ENCODE measurements around the gene PNPT1.
A peak's percentile ranks its signal among the peaks of the same experiment; 100 is the strongest.
"Not testable (repeated sequence)": the region's sequence is repeated elsewhere in the genome, so short reads cannot be mapped to it uniquely, and the experiment has no call there.

PNPT1 gene

DNA sequence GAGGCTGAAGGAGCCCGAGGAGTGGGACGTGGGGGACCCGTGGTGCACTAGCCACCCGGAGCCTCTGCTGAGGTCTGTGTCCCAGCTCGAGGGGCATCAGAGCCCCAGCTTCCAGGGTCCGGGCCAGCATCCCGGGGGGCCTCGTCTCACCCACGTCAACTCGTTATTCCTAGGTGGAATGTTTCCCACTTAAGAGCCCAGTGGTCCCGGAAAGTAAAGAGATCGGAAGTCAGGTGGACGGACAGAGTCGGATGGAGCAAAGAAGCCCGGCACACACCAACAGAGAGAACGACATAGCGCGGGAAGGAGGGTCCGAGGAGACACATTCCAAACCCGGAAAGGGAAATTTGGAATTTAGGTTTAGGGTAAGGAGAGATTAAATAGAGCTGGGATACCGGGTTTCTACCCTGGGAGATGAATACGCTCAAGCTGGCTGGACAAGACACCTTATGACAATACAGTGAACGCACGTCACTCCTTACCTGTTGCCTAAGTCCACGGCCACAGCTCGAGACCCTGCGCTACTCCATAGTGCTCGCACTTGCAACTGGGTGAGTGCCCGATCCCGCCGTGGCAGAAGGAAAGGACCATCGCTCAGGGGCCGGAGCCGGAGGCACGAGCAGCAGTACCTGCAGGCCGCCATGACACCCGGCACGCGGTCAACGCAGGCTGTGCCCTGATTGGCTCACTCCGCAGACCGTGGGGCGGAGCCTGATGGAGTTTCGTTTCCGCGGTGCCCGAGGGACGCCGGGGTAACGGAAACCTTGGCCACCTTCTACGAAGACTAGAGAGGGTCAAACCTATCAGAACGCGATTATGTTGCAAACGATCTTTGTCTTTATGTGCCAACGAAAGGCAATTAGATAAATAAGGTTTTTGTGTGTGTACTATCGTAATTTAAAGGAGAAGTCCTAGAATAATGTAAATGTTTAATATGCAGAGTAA is at the start of gene PNPT1:
PNPT1 (minus strand) TSS at position 664 of the 945 bp plus-strand sequence; CDS start at position 643, 21 bp downstream.
- peak; percentile 95 to 96 for DNase-seq
- TF ChIP-seq POLR2A (IDR thresholded peaks at IDR 0.05; ENCODE audit: low read length) (peak; percentile 92), GATA1 (IDR thresholded peaks at IDR 0.05; ENCODE audit: low read depth, low read length) (no peak)

- no peak for DNase-seq
- no peak for TF ChIP-seq POLR2A (IDR thresholded peaks at IDR 0.05; ENCODE audit: low read length)
- TF ChIP-seq GATA1 (IDR thresholded peaks at IDR 0.05; ENCODE audit: low read depth, low read length) = no peak
Observed at GRCh38 chr2:55742996-55743395, 49.4 kb upstream of the PNPT1 start.

- DNase-seq = not testable (repeated sequence)
Observed at GRCh38 chr2:55736019-55736536, 42.4 kb upstream of the PNPT1 start.

DNA sequence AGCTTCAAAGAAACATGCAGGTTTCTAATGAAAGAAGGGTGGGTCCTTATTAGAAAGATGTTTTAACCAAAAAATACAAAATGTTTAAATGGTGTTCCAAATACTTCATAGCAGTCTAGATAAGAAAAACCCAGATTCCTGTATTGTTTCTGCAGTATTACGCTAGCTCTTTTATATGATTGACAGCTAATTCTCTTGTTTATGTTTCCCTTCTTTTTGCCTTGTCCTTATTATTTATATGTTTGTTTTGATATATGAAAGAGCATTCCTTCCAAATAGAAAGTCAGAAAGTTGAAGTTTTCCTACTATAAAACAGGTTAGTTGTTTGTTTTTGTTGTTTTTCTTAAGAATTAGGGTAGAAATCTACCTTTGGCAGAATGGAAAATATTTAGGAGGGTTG is 41.1 kb upstream of the PNPT1 start:
- no peak for DNase-seq
- TF ChIP-seq POLR2A (IDR thresholded peaks at IDR 0.05; ENCODE audit: low read length) = no peak
- TF ChIP-seq GATA1 (IDR thresholded peaks at IDR 0.05; ENCODE audit: low read depth, low read length) = no peak

- TF ChIP-seq GATA1 (IDR thresholded peaks at IDR 0.05; ENCODE audit: low read depth, low read length) = no peak
- no peak for TF ChIP-seq POLR2A (IDR thresholded peaks at IDR 0.05; ENCODE audit: low read length)
- no peak for DNase-seq
Observed at GRCh38 chr2:55733335-55733734, 39.7 kb upstream of the PNPT1 start.

DNA sequence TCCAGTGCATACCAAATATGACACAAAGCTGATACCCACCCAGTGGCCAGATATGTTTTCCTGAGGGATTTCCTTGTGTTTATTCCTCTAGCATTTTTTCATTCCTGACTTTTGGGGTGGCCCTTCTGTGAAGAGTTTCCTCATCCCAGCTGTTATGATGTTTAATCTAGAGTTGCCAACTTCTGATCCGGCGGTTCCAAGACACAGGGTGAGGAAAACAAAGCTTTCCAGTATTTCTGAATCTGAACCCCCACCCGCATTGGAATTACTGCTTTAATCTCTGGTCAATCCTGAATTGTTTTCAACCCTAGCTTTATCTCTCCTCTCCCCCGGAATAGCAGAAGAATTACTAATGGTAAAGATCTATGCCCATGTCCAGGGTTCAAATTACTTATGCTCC is 39.2 kb upstream of the PNPT1 start:
- no peak for DNase-seq
- TF ChIP-seq POLR2A (IDR thresholded peaks at IDR 0.05; ENCODE audit: low read length) = no peak
- no peak for TF ChIP-seq GATA1 (IDR thresholded peaks at IDR 0.05; ENCODE audit: low read depth, low read length)

- DNase-seq = no peak
Observed at GRCh38 chr2:55729136-55729685, 35.6 kb upstream of the PNPT1 start.

GRCh38 chr2:55721596-55722215 is 28.1 kb upstream of the PNPT1 start:
- TF ChIP-seq GATA1 (IDR thresholded peaks at IDR 0.05; ENCODE audit: low read depth, low read length) (no peak), POLR2A (IDR thresholded peaks at IDR 0.05; ENCODE audit: low read length) (no peak)
- no peak for DNase-seq

More at GRCh38 chr2:55729136-55729685, 35.6 kb upstream of the PNPT1 start:
- TF ChIP-seq GATA1 (IDR thresholded peaks at IDR 0.05; ENCODE audit: low read depth, low read length) = no peak
- TF ChIP-seq POLR2A (IDR thresholded peaks at IDR 0.05; ENCODE audit: low read length) = no peak

GRCh38 chr2:55720417-55720816 is 26.8 kb upstream of the PNPT1 start:
- TF ChIP-seq GATA1 (IDR thresholded peaks at IDR 0.05; ENCODE audit: low read depth, low read length) (no peak), POLR2A (IDR thresholded peaks at IDR 0.05; ENCODE audit: low read length) (no peak)
- DNase-seq = no peak

- no peak for TF ChIP-seq POLR2A (IDR thresholded peaks at IDR 0.05; ENCODE audit: low read length)
- no peak for TF ChIP-seq GATA1 (IDR thresholded peaks at IDR 0.05; ENCODE audit: low read depth, low read length)
- no peak for DNase-seq
Observed at GRCh38 chr2:55719852-55720251, 26.2 kb upstream of the PNPT1 start.

DNA sequence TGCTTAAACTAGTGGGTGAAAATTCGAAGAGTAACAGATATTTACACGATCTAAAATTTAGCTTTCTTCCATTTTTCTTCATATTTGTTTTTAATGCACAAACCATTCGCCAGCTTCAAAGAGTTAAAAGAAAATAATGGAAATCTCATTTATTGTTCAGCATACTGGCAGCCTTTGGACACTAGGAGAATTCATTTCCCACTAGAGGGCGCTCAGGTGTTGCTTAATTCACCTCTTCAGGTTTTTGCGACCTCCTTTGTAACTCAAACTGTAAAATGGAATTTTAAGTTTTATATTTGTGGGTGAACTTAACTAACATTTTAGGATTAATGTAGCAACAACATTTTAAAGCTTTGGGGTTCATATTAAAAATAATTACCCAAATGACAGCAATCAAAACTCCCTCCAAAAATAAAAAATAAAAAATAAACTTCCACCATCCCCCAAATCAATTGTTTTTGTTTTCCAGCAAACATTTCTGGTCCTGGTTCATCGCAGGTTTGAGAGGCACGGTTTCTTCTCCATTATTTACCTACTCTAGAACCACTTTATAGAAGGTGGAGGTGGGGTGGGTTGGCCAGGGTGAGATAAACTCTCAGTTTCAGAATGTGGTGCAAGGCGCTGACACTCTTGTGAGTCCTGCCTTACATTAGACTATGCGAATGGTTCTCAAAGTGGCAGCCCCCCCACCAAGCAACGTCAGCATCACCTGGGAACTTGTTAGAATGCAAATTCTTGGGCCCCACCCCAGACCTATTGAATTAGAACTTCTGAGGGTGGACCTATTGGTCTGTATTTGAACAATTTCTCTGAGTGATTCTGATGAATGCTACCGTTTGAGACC is 24.7 kb upstream of the PNPT1 start:
- DNase-seq = peak; percentile 54 to 77
- TF ChIP-seq POLR2A (IDR thresholded peaks at IDR 0.05; ENCODE audit: low read length) (no peak), GATA1 (IDR thresholded peaks at IDR 0.05; ENCODE audit: low read depth, low read length) (no peak)

DNA sequence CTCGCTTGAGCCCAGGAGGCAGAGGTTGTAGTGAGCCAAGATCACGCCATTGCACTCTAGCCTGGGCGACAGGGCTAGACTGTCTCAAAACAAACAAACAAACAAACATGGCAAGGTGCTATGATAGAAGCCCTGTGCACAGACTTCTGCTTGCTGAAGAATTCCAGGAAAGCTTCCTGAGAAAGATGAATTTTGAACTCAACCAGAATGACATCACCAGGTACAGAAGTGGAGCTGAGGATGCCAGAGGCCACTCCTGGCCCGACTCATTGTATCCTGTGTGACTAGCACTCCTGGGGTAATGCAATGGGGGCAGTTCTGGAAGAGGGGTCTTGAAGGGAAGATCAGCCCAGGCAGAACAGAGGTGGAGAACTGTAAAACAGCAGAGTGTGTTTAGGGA is 22.0 kb upstream of the PNPT1 start:
- DNase-seq = no peak

GRCh38 chr2:55715178-55715577 is 21.5 kb upstream of the PNPT1 start:
- not testable (repeated sequence) for DNase-seq

More for the DNA sequence above, 22.0 kb upstream of the PNPT1 start:
- no peak for TF ChIP-seq GATA1 (IDR thresholded peaks at IDR 0.05; ENCODE audit: low read depth, low read length)
- no peak for TF ChIP-seq POLR2A (IDR thresholded peaks at IDR 0.05; ENCODE audit: low read length)

Measured in erythroblast (primary cell).